H1 (cell line): ENCODE data around the gene CYP2A6.

Experiments
- ATF2 ChIP-seq: IDR thresholded peaks from 2 replicates; pipeline ENCODE4 v1.6.1; 2012; ENCODE audit warnings: low read length, inconsistent platforms
- ATF3 ChIP-seq: IDR thresholded peaks from 2 replicates; pipeline ENCODE4 v1.6.1; 2011; ENCODE audit warnings: low read depth, mild to moderate bottlenecking, low read length; ENCODE audit not compliant: insufficient read depth
- CHD1 ChIP-seq: IDR thresholded peaks from 2 replicates; pipeline ENCODE4 v1.6.1; 2012; ENCODE audit warnings: low read depth, low read length, improper control_type of control experiment
- CHD2 ChIP-seq: IDR thresholded peaks from 2 replicates; pipeline ENCODE4 v1.6.1; 2012; ENCODE audit warnings: low read length, improper control_type of control experiment
- CTCF ChIP-seq, 3 experiments: IDR thresholded peaks; 1 replicate in 2 of 3; 2 replicates in 1 of 3; pipeline versions ENCODE4 v1.5.1 to v1.6.1; 2011; ENCODE audit warnings: low read length in 3 of 3, mild to moderate bottlenecking in 3 of 3, inconsistent platforms in 2 of 3, low read depth in 1 of 3, moderate library complexity in 1 of 3; ENCODE audit not compliant: insufficient read depth in 1 of 3; ENCODE audit errors: control extremely low read depth in 1 of 3
- EZH2 ChIP-seq: fragments of 200-600 bp; sonication (generic); IDR thresholded peaks from 2 replicates; pipeline ENCODE4 v1.7.1; 2012; ENCODE audit warnings: low read depth, mild to moderate bottlenecking, moderate library complexity, low read length, inconsistent platforms; ENCODE audit not compliant: severe bottlenecking
- RAD21 ChIP-seq, 2 experiments: IDR thresholded peaks in 1 of 2; conservative IDR thresholded peaks in 1 of 2; 2 replicates each; pipeline ENCODE4 v1.6.1; 2011; ENCODE audit warnings: low read depth in 2 of 2, low read length in 2 of 2, improper control_type of control experiment in 1 of 2, inconsistent platforms in 1 of 2, mild to moderate bottlenecking in 1 of 2, moderate library complexity in 1 of 2
- RNF2 ChIP-seq: fragments of 200-900, 300-1000 bp; sonication (generic); IDR thresholded peaks from 2 replicates; pipeline ENCODE4 v1.7.1; 2016; ENCODE audit warnings: borderline replicate concordance, low read depth, mild to moderate bottlenecking, antibody characterized with exemption, low read length; ENCODE audit not compliant: poor library complexity, severe bottlenecking; ENCODE audit errors: missing control alignments
- SIN3A ChIP-seq, 2 experiments: IDR thresholded peaks in 1 of 2; conservative IDR thresholded peaks in 1 of 2; 2 replicates each; pipeline ENCODE4 v1.6.1; 2011 to 2012; ENCODE audit warnings: low read length in 2 of 2, improper control_type of control experiment in 1 of 2, low read depth in 1 of 2, mild to moderate bottlenecking in 1 of 2
- SRF ChIP-seq: IDR thresholded peaks from 2 replicates; pipeline ENCODE4 v1.6.1; 2011; ENCODE audit warnings: mild to moderate bottlenecking, low read depth, low read length, moderate library complexity
- TAF1 ChIP-seq: IDR thresholded peaks from 2 replicates; pipeline ENCODE4 v1.6.1; 2011; ENCODE audit warnings: mild to moderate bottlenecking, low read depth, low read length
- USF2 ChIP-seq: IDR thresholded peaks from 2 replicates; pipeline ENCODE4 v1.6.1; 2011; ENCODE audit warnings: low read length, improper control_type of control experiment
- YY1 ChIP-seq: IDR thresholded peaks from 2 replicates; pipeline ENCODE4 v1.6.1; 2011; ENCODE audit warnings: low read depth, mild to moderate bottlenecking, low read length

- TF ChIP-seq YY1, result no peak
- no peak for TF ChIP-seq CTCF (IDR thresholded peaks at IDR 0.05; ENCODE audit: control extremely low read depth in 1 of 3, insufficient read depth in 1 of 3, low read depth in 1 of 3, low read length in 3 of 3)
- TF ChIP-seq RAD21 (IDR thresholded peaks at IDR 0.05 in 1 of 2, conservative IDR thresholded peaks at IDR 0.05 in 1 of 2; ENCODE audit: low read depth in 2 of 2, low read length in 2 of 2), result peak in 1 of 2 experiments; percentile 6; a peak in 1 of 4 replicates
- no peak; the same call in 1 of the 2 replicates for TF ChIP-seq TAF1
- TF ChIP-seq CHD2, result no peak
- no peak for TF ChIP-seq SRF
- TF ChIP-seq EZH2, result peak; percentile 29
- no peak for TF ChIP-seq CHD1
- no peak for TF ChIP-seq USF2
- no peak for TF ChIP-seq ATF2
- TF ChIP-seq ATF3, result no peak
- TF ChIP-seq SIN3A (conservative IDR thresholded peaks at IDR 0.05 in 1 of 2, IDR thresholded peaks at IDR 0.05 in 1 of 2; ENCODE audit: low read depth in 1 of 2, low read length in 2 of 2), result no peak
- no peak for TF ChIP-seq RNF2
These were observed 38.5 kb downstream of the CYP2A6 start for GRCh38 chr19:40811478-40812341.
